Peyer's patch (tissue), 4 donors: ENCODE results near the gene HSD11B2. TPM values are rescaled to one million over a fixed set of nuclear protein-coding genes. Genes with fewer than 3 reads are reported as not detected.

Experiments
- DNase-seq, 3 donors: peaks; one replicate each; pipeline ENCODE4 v3.0.0-alpha.2; 2017 to 2019
- H3K27ac ChIP-seq, 4 donors: fragments of 200-600 bp; sonication (generic); one replicate each; pipeline ENCODE4 v1.5.1; 2016 to 2019
- H3K27me3 ChIP-seq, 2 donors: fragments of 200-600 bp; sonication (generic); one replicate each; pipeline ENCODE4 v1.5.1; 2019
- H3K36me3 ChIP-seq, 3 donors: fragments of 200-600 bp; sonication (generic); one replicate each; pipeline ENCODE4 v1.5.1; 2016 to 2019
- H3K4me1 ChIP-seq, 4 donors: fragments of 200-600 bp; sonication (generic); one replicate each; pipeline ENCODE4 v1.5.1; 2016 to 2019
- H3K4me3 ChIP-seq, 4 donors: fragments of 200-600 bp; sonication (generic); 1 replicate in 3 of 4; 2 replicates in 1 of 4; pipeline ENCODE4 v1.5.1; 2016 to 2019; ENCODE audit warnings: mild to moderate bottlenecking in 1 of 4
- H3K9me3 ChIP-seq, 4 donors: fragments of 200-600 bp; sonication (generic); one replicate each; pipeline ENCODE4 v1.5.1; 2016 to 2019; ENCODE audit warnings: mild to moderate bottlenecking in 1 of 4
- CTCF ChIP-seq, 6 experiments: fragments of 450-650 bp in 4 of 6; fragments of 200-600 bp in 2 of 6; sonication (generic) in 1 of 6; IDR thresholded peaks; one replicate each; pipeline ENCODE4 v1.5.1; 2017 to 2019; ENCODE audit warnings: antibody characterized with exemption in 6 of 6, mild to moderate bottlenecking in 3 of 6, moderate library complexity in 1 of 6
- POLR2A ChIP-seq, 2 donors: fragments of 450-650 bp; IDR thresholded peaks; one replicate each; pipeline ENCODE4 v1.5.1; 2017; ENCODE audit warnings: antibody characterized with exemption in 2 of 2, mild to moderate bottlenecking in 2 of 2, moderate library complexity in 2 of 2
- total RNA-seq, 4 donors: library from RNA; depleted of rRNA; stranded (reverse); fragments of >200 nt; gene quantifications; one replicate each; pipeline ENCODE4 v1.1.0, GENCODE V29; 2016

Gene HSD11B2
- total RNA-seq, 4 donors from 2014 or later, result 116 to 688 (median 499) TPM

GRCh38 chr16:67471758-67472384, 41.0 kb downstream of the HSD11B2 start:
- peaks cover 0 to 6% (median 0%) of the 10 kb centered on the region in 3 donors for H3K36me3 ChIP-seq
- TF ChIP-seq CTCF (IDR thresholded peaks at IDR 0.05), result no peak
- no peak for TF ChIP-seq POLR2A (IDR thresholded peaks at IDR 0.05)
- H3K9me3 ChIP-seq, result no peaks in the 10 kb centered on the region
- no peak for DNase-seq
- peaks cover 0 to 31% (median 0%) of the 10 kb centered on the region in 4 donors for H3K4me1 ChIP-seq
- no peak overlapping the region for H3K27ac ChIP-seq
- no peak overlapping the region for H3K4me3 ChIP-seq
- no peaks in the 10 kb centered on the region for H3K27me3 ChIP-seq

- no peak overlapping the region for H3K27ac ChIP-seq
- H3K36me3 ChIP-seq, result peaks cover 0 to 6% (median 0%) of the 10 kb centered on the region in 3 donors
- peaks cover 0 to 48% (median 4%) of the 10 kb centered on the region in 4 donors for H3K4me1 ChIP-seq
- no peaks in the 10 kb centered on the region for H3K27me3 ChIP-seq
- DNase-seq, result no peak
- no peaks in the 10 kb centered on the region for H3K9me3 ChIP-seq
- no peak overlapping the region for H3K4me3 ChIP-seq
- TF ChIP-seq POLR2A (IDR thresholded peaks at IDR 0.05), result no peak
- TF ChIP-seq CTCF (IDR thresholded peaks at IDR 0.05), result no peak
Measured at GRCh38 chr16:67474551-67475455, 43.9 kb downstream of the HSD11B2 start.

- no peak for TF ChIP-seq CTCF (IDR thresholded peaks at IDR 0.05)
- TF ChIP-seq POLR2A (IDR thresholded peaks at IDR 0.05), result no peak
- Histone ChIP-seq H3K4me3 (no peak overlapping the region), H3K27me3 (no peaks in the 10 kb centered on the region), H3K36me3 (peaks cover 0 to 6% (median 0%) of the 10 kb centered on the region in 3 donors), H3K4me1 (peaks cover 0 to 52% (median 11%) of the 10 kb centered on the region in 4 donors), H3K9me3 (no peaks in the 10 kb centered on the region), H3K27ac (no peak overlapping the region)
- no peak for DNase-seq
Measured at GRCh38 chr16:67477960-67478554, 47.1 kb downstream of the HSD11B2 start.

DNA sequence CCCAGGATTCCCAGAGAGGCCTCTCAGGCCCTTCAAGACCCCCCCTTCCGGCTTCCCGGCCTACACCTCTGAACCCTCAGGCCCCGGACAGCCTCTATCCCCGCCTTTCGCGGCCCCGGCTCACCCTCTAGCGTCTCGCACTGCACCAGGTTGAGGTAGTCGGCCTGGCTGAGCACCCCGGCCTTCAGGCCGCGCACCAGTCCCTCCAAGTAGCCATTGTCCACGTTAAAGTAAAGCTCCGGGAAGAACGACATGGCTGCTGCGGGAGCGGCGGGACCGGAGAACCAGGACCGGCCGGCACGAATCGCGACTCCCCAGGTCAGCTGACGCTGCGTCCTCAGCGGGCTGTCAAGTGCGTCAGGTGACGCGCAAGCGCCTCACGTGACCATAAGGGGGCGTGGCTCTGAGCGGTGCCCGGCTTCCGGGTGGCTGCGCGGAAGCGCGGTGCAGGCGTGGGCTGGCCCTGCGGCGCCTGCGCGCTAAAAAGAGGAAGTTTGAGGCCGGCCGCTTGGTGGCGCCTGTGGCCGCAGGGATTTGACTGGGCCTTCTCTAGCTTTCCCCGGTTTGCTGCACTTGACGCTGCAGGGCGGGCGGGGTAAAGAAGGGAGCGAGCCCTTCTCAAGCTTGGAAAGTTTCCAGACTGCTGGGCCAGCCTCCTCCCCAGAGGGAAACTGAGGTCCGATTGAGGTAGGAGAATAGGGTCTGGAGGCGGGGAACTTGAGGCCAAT, 50.1 kb downstream of the HSD11B2 start, which contains the start of gene ATP6V0D1:
ATP6V0D1 (minus strand) TSS at position 325 of the 728 bp plus-strand sequence; CDS start at position 254, 71 bp downstream.
- H3K4me1 ChIP-seq, result peaks cover 0 to 42% (median 14%) of the 10 kb centered on the region in 4 donors
- peak; percentile 98 to 100 (median 99) for DNase-seq
- no peaks in the 10 kb centered on the region for H3K27me3 ChIP-seq
- peak within 1 kb of the TSS; percentile 88 to 96 (median 92) for H3K4me3 ChIP-seq
- no peaks in the 10 kb centered on the region for H3K9me3 ChIP-seq
- TF ChIP-seq CTCF (IDR thresholded peaks at IDR 0.05) (peak; percentile 83 to 98 (median 96)), POLR2A (IDR thresholded peaks at IDR 0.05) (peak; percentile 70 to 94)
- peak within 1 kb of the TSS; percentile 87 to 99 (median 93) for H3K27ac ChIP-seq
- no peaks in the 10 kb centered on the region for H3K36me3 ChIP-seq
